ENCODE data around the gene CPSF3.

Gene CPSF3

DNA sequence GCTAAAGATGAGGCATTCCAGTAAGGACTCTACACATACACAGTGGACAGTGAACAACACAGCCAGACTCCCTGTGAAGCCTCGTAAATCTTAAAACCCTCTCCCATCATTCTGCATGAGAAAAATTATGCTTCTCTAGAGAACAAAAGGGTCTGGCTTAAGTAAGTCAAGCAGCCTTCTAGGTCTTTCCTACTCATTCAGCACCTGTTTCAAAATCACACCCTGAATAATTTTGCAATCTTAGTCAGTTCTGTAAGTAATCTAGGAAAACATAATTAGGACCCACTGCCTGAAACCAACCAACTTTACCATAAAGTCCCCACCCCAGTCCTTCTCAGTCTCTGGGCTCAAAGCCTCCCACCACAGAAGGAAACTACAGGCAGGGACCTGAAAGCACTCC is 70.6 kb downstream of the CPSF3 start:
- TF ChIP-seq NFIC (IDR thresholded peaks at IDR 0.05): no peak
- TF ChIP-seq, protein P1, sequence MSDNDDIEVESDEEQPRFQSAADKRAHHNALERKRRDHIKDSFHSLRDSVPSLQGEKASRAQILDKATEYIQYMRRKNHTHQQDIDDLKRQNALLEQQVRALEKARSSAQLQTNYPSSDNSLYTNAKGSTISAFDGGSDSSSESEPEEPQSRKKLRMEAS (IDR thresholded peaks at IDR 0.05): no peak
- no peak for TF ChIP-seq ZBTB7A (IDR thresholded peaks at IDR 0.05; ENCODE audit: low read depth)
- TF ChIP-seq CREB1 (IDR thresholded peaks at IDR 0.05; ENCODE audit: low read depth): no peak

DNA sequence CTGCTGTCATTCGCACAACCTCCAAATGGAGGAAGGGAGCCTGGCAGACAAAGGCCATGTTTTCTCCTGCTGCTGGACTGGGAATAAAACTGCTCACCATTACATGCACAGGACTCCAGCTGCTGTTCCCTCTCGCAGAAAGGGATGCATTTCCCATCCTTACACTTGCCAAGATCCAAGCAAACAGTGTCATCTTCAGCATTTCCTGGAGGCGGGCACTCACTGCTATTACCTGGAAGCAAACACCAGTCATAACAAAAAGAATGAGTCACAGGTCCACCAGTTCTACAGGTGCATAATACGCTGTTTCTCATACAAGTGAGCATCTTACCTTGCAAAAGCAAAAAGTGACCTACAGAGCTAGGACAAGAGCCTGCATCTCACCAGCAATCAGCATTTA is 73.6 kb downstream of the CPSF3 start:
- no peak for TF ChIP-seq RAD21 (IDR thresholded peaks at IDR 0.05; ENCODE audit: low read depth)
- TF ChIP-seq TEAD4 (IDR thresholded peaks at IDR 0.05): no peak
- TF ChIP-seq YY1 (IDR thresholded peaks at IDR 0.05; ENCODE audit: low read depth): no peak
- TF ChIP-seq EP300 (IDR thresholded peaks at IDR 0.05; ENCODE audit: borderline replicate concordance): no peak
- no peak for TF ChIP-seq EGR1 (IDR thresholded peaks at IDR 0.05)
- no peak for TF ChIP-seq FOXM1 (IDR thresholded peaks at IDR 0.05; ENCODE audit: borderline replicate concordance, low read depth)
- TF ChIP-seq CREB1 (IDR thresholded peaks at IDR 0.05; ENCODE audit: low read depth): no peak
- no peak for TF ChIP-seq NFIC (IDR thresholded peaks at IDR 0.05)
- TF ChIP-seq ZBTB7A (IDR thresholded peaks at IDR 0.05; ENCODE audit: low read depth): no peak
- TF ChIP-seq TCF12 (IDR thresholded peaks at IDR 0.05; ENCODE audit: low read depth): no peak

DNA sequence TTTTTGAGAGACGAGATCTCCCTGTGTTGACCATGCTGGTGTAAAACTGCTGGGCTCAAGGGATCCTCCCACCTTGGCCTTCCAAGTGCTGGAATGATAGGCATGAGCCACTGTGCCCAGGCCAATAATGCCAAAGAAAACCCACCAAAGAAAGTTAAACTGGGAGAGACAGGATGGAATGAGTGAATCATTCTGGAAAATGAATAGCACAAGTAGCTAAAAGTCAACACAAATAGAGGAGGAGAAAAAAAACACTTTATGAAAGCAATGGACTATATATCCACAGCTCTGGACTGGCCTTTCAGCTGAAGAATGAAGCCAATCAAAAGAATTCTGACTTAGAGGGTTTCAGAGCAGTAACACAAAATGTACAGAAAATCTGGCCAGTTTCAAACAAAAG is 74.8 kb downstream of the CPSF3 start:
- TF ChIP-seq FOXM1 (IDR thresholded peaks at IDR 0.05; ENCODE audit: borderline replicate concordance, low read depth): no peak

DNA sequence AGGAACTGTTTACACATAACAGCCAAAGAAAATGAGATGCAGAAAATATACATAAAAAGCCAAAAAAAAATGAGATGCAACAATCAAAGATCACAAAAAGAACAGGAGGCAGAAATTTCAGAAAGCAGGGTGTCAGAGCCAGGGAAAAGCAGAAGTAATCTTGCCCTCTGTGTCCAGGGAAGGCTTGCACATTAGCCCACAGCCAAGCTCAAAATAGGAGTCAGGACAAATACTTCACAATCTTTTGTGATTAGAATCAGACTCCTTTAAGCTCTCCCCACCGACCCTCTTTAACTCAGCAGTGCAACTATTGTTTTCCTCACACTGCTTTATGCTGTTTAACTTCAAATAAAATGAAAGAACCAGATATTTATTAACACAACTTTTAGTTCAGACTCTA is 85.5 kb downstream of the CPSF3 start:
- TF ChIP-seq CREB1 (IDR thresholded peaks at IDR 0.05; ENCODE audit: low read depth) (no peak), EP300 (IDR thresholded peaks at IDR 0.05; ENCODE audit: borderline replicate concordance) (no peak), TCF12 (IDR thresholded peaks at IDR 0.05; ENCODE audit: low read depth) (no peak), NFIC (IDR thresholded peaks at IDR 0.05) (no peak), FOXM1 (IDR thresholded peaks at IDR 0.05; ENCODE audit: borderline replicate concordance, low read depth) (no peak), RAD21 (IDR thresholded peaks at IDR 0.05; ENCODE audit: low read depth) (no peak), CEBPB (IDR thresholded peaks at IDR 0.05) (no peak), TEAD4 (IDR thresholded peaks at IDR 0.05) (no peak), ZBTB7A (IDR thresholded peaks at IDR 0.05; ENCODE audit: low read depth) (no peak), TAF1 (IDR thresholded peaks at IDR 0.05; ENCODE audit: low read depth) (no peak), YY1 (IDR thresholded peaks at IDR 0.05; ENCODE audit: low read depth) (no peak), EGR1 (IDR thresholded peaks at IDR 0.05) (no peak)
- TF ChIP-seq, protein P2, sequence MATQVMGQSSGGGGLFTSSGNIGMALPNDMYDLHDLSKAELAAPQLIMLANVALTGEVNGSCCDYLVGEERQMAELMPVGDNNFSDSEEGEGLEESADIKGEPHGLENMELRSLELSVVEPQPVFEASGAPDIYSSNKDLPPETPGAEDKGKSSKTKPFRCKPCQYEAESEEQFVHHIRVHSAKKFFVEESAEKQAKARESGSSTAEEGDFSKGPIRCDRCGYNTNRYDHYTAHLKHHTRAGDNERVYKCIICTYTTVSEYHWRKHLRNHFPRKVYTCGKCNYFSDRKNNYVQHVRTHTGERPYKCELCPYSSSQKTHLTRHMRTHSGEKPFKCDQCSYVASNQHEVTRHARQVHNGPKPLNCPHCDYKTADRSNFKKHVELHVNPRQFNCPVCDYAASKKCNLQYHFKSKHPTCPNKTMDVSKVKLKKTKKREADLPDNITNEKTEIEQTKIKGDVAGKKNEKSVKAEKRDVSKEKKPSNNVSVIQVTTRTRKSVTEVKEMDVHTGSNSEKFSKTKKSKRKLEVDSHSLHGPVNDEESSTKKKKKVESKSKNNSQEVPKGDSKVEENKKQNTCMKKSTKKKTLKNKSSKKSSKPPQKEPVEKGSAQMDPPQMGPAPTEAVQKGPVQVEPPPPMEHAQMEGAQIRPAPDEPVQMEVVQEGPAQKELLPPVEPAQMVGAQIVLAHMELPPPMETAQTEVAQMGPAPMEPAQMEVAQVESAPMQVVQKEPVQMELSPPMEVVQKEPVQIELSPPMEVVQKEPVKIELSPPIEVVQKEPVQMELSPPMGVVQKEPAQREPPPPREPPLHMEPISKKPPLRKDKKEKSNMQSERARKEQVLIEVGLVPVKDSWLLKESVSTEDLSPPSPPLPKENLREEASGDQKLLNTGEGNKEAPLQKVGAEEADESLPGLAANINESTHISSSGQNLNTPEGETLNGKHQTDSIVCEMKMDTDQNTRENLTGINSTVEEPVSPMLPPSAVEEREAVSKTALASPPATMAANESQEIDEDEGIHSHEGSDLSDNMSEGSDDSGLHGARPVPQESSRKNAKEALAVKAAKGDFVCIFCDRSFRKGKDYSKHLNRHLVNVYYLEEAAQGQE (IDR thresholded peaks at IDR 0.05; ENCODE audit: low read depth): no peak
- TF ChIP-seq, protein P1 (IDR thresholded peaks at IDR 0.05): no peak
- TF ChIP-seq, protein P3, sequence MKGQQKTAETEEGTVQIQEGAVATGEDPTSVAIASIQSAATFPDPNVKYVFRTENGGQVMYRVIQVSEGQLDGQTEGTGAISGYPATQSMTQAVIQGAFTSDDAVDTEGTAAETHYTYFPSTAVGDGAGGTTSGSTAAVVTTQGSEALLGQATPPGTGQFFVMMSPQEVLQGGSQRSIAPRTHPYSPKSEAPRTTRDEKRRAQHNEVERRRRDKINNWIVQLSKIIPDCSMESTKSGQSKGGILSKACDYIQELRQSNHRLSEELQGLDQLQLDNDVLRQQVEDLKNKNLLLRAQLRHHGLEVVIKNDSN (IDR thresholded peaks at IDR 0.05): no peak

DNA sequence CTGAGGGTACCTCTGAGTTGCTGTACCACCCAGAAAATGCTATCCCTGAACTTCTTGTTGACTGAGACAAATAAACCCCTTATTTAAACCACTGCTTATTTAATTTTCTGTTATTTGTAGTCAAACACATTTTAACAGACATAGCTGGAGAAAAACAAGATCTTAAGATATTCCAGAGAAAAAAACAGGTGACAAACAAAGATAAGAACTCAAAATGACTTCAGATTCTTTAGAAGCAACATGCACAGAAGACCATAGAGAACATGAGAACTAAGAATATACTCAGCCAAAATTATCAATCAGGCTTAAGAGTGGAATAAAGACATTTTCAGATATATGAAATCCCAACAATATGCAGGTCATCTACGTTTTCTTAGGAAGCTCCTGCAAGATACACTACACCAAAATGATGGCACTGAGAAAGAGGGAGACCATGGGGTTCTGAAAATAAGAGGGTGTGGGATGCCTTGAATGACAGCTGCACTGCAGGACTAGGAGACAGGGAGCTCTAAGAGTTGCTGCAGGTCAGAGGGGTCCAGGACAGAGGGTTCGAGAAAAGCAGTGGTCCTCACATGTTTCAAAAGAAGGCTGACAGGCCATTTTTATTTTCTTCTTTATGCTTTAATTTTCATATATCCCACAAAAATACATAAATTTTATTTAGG is 93.8 kb downstream of the CPSF3 start:
- TF ChIP-seq, protein P2 (IDR thresholded peaks at IDR 0.05; ENCODE audit: low read depth): no peak
- no peak for TF ChIP-seq NFIC (IDR thresholded peaks at IDR 0.05)

DNA sequence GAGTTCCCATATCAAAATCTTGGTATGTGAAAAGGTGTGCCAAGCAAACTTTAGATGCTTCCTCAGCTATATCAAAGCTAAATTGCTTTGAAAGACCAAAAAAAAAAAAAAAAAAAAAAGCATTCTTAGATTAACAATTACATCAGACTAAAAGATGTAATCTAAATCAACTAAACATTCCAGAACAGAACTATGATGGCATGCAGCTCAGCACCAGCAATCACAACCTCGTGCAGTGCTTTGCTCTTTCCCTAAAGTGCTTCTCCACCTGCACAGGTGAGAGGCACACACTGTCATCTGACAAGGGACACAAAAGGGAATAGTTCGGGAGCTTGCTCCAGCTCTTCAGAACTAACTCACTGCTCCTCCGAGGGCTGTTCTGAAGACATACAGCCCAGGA is 94.7 kb downstream of the CPSF3 start:
- TF ChIP-seq TAF1 (IDR thresholded peaks at IDR 0.05; ENCODE audit: low read depth): no peak
- no peak for TF ChIP-seq FOXM1 (IDR thresholded peaks at IDR 0.05; ENCODE audit: borderline replicate concordance, low read depth)
- no peak for TF ChIP-seq TEAD4 (IDR thresholded peaks at IDR 0.05)
- TF ChIP-seq CEBPB (IDR thresholded peaks at IDR 0.05): no peak
- TF ChIP-seq EGR1 (IDR thresholded peaks at IDR 0.05): no peak
- no peak for TF ChIP-seq CREB1 (IDR thresholded peaks at IDR 0.05; ENCODE audit: low read depth)
- TF ChIP-seq NFIC (IDR thresholded peaks at IDR 0.05): no peak
- TF ChIP-seq ZBTB7A (IDR thresholded peaks at IDR 0.05; ENCODE audit: low read depth): no peak
- TF ChIP-seq, protein P2 (IDR thresholded peaks at IDR 0.05; ENCODE audit: low read depth): no peak
- TF ChIP-seq, protein P1 (IDR thresholded peaks at IDR 0.05): no peak
- TF ChIP-seq EP300 (IDR thresholded peaks at IDR 0.05; ENCODE audit: borderline replicate concordance): no peak
- TF ChIP-seq YY1 (IDR thresholded peaks at IDR 0.05; ENCODE audit: low read depth): no peak
- TF ChIP-seq RAD21 (IDR thresholded peaks at IDR 0.05; ENCODE audit: low read depth): no peak
- TF ChIP-seq, protein P3 (IDR thresholded peaks at IDR 0.05): no peak
- no peak for TF ChIP-seq TCF12 (IDR thresholded peaks at IDR 0.05; ENCODE audit: low read depth)

Data from Ishikawa (cell line).